ENCODE results near the gene KANTR. TPM values are rescaled to one million over a fixed set of nuclear protein-coding genes. Genes with fewer than 3 reads are reported as not detected.

The KANTR gene
- total RNA-seq, 1 experiment from 2014 or later, result 18.2 TPM

DNA sequence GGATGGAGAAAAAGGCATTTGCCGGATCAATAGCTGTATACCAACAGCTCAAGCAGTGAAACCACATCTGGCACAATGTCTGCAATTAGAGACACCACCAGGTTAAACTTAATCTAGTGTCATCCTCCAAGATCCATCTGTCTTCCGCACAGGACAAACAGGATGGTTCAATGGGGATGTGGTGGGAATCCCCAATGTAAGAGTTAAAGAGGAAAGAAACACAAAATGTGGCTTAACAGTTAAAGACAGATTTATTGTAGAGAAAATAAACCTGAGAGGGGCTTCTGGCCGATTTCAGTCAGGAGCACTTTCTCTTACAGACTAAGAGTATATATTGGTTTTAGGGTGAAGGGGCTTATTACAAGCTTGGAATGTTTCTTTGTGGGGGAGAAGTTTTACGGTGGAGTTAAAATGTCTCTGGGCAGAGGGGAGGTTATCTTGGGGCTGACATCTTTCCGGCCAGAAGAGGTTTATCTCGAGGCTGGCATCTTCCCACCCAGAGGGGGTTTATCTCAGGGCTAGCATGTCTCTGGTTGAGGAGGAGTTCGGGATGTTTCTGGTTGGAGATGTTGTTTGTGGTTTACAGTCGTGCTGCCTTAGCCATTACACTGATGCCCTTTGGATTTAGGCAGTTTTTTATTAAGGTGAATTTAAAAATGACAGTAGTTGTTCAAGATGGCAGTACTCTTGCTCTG lies 61.7 kb downstream of the KANTR start:
- intact Hi-C loops (cut with micrococcal nuclease; ENCODE audit: unreplicated experiment), result no loop called here
- BruUV-seq (replicated peaks), result no TSS peak
- Mint-ChIP-seq H3K36me3 (ENCODE audit: insufficient read depth, unreplicated experiment) (no peaks in the 10 kb centered on the region), H3K27ac (ENCODE audit: unreplicated experiment) (no peak overlapping the region), H3K4me3 (ENCODE audit: low read depth, unreplicated experiment) (no peak overlapping the region), H3K9me3 (ENCODE audit: low read depth, unreplicated experiment) (no peaks in the 10 kb centered on the region), H3K4me1 (ENCODE audit: low read depth, unreplicated experiment) (no peaks in the 10 kb centered on the region), H3K27me3 (ENCODE audit: unreplicated experiment) (no peaks in the 10 kb centered on the region)
- TF ChIP-seq, protein P1, sequence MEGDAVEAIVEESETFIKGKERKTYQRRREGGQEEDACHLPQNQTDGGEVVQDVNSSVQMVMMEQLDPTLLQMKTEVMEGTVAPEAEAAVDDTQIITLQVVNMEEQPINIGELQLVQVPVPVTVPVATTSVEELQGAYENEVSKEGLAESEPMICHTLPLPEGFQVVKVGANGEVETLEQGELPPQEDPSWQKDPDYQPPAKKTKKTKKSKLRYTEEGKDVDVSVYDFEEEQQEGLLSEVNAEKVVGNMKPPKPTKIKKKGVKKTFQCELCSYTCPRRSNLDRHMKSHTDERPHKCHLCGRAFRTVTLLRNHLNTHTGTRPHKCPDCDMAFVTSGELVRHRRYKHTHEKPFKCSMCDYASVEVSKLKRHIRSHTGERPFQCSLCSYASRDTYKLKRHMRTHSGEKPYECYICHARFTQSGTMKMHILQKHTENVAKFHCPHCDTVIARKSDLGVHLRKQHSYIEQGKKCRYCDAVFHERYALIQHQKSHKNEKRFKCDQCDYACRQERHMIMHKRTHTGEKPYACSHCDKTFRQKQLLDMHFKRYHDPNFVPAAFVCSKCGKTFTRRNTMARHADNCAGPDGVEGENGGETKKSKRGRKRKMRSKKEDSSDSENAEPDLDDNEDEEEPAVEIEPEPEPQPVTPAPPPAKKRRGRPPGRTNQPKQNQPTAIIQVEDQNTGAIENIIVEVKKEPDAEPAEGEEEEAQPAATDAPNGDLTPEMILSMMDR (IDR thresholded peaks at IDR 0.05; ENCODE audit: unreplicated experiment), result no peak
- no peak for DNase-seq
- CTCF ChIA-PET, result no interaction called here

DNA sequence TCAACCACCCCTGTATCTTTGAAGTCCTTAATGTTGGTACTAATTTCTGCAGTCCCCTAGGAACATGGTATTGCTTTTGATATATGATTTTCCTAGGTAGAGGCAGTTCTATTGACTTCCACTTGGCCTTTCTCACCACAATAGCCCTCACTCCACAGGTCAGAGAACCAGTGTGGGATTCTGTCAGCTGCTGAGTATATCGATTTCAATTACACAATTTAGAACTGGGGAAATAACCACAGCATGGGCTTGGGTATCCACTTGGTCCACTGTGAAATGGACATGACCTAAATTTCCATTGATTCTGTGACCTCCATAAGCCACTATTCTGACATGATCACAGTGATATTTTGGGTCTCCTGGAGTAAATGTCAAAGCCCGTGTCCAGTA lies 62.3 kb downstream of the KANTR start:
- no peak overlapping the region for H3K27ac Mint-ChIP-seq (ENCODE audit: unreplicated experiment)
- TF ChIP-seq, protein P1 (IDR thresholded peaks at IDR 0.05; ENCODE audit: unreplicated experiment), result no peak
- H3K4me1 Mint-ChIP-seq (ENCODE audit: low read depth, unreplicated experiment), result no peaks in the 10 kb centered on the region
- CTCF ChIA-PET, result no interaction called here
- no peak for DNase-seq
- no peak overlapping the region for H3K4me3 Mint-ChIP-seq (ENCODE audit: low read depth, unreplicated experiment)
- no TSS peak for BruUV-seq (replicated peaks)
- H3K36me3 Mint-ChIP-seq (ENCODE audit: insufficient read depth, unreplicated experiment), result no peaks in the 10 kb centered on the region
- no peaks in the 10 kb centered on the region for H3K9me3 Mint-ChIP-seq (ENCODE audit: low read depth, unreplicated experiment)
- intact Hi-C loops (cut with micrococcal nuclease; ENCODE audit: unreplicated experiment), result no loop called here
- no peaks in the 10 kb centered on the region for H3K27me3 Mint-ChIP-seq (ENCODE audit: unreplicated experiment)

GRCh38 chrX:53159184-53159583 lies 65.2 kb downstream of the KANTR start:
- no peaks in the 10 kb centered on the region for H3K27me3 Mint-ChIP-seq (ENCODE audit: unreplicated experiment)
- no peaks in the 10 kb centered on the region for H3K4me1 Mint-ChIP-seq (ENCODE audit: low read depth, unreplicated experiment)
- TF ChIP-seq, protein P1 (IDR thresholded peaks at IDR 0.05; ENCODE audit: unreplicated experiment), result no peak
- H3K27ac Mint-ChIP-seq (ENCODE audit: unreplicated experiment), result no peak overlapping the region
- H3K36me3 Mint-ChIP-seq (ENCODE audit: insufficient read depth, unreplicated experiment), result no peaks in the 10 kb centered on the region
- H3K9me3 Mint-ChIP-seq (ENCODE audit: low read depth, unreplicated experiment), result no peaks in the 10 kb centered on the region
- intact Hi-C loops (cut with micrococcal nuclease; ENCODE audit: unreplicated experiment), result no loop called here
- BruUV-seq (replicated peaks), result no TSS peak
- DNase-seq, result no peak
- no peak overlapping the region for H3K4me3 Mint-ChIP-seq (ENCODE audit: low read depth, unreplicated experiment)
- CTCF ChIA-PET, result no interaction called here

- Mint-ChIP-seq H3K27me3 (ENCODE audit: unreplicated experiment) (no peaks in the 10 kb centered on the region), H3K4me1 (ENCODE audit: low read depth, unreplicated experiment) (no peaks in the 10 kb centered on the region), H3K9me3 (ENCODE audit: low read depth, unreplicated experiment) (no peaks in the 10 kb centered on the region), H3K4me3 (ENCODE audit: low read depth, unreplicated experiment) (no peak overlapping the region), H3K27ac (ENCODE audit: unreplicated experiment) (no peak overlapping the region), H3K36me3 (ENCODE audit: insufficient read depth, unreplicated experiment) (no peaks in the 10 kb centered on the region)
- no TSS peak for BruUV-seq (replicated peaks)
- intact Hi-C loops (cut with micrococcal nuclease; ENCODE audit: unreplicated experiment), result no loop called here
- TF ChIP-seq, protein P1 (IDR thresholded peaks at IDR 0.05; ENCODE audit: unreplicated experiment), result no peak
- no peak for DNase-seq
- CTCF ChIA-PET, result no interaction called here
Measured at GRCh38 chrX:53160297-53160983, 66.5 kb downstream of the KANTR start.
